OCI-LY3 (cell line): ENCODE results near the gene SLC2A6.

Experiments
- H2AFZ ChIP-seq: fragments of 200-600, 300-600 bp; shearing (Covaris generic); 2 replicates; pipeline ENCODE4 v1.6.0; 2014; ENCODE audit warnings: antibody characterized with exemption, low read depth, low read length
- H3K27ac ChIP-seq: fragments of 200-600, 300-600 bp; sonication (generic); 2 replicates; pipeline ENCODE4 v1.5.1; 2014; ENCODE audit warnings: mild to moderate bottlenecking, low read length, moderate library complexity, mixed read lengths
- H3K27me3 ChIP-seq: fragments of 200-600, 300-600 bp; sonication (generic); 2 replicates; pipeline ENCODE4 v1.6.1; 2014; ENCODE audit warnings: low read depth, low read length, mixed read lengths
- H3K36me3 ChIP-seq: fragments of 200-600, 300-600 bp; sonication (generic); replicated peaks from 2 replicates; pipeline ENCODE3; 2014; ENCODE audit warnings: low read depth, low read length, mixed read lengths
- H3K4me1 ChIP-seq: fragments of 300-600, 200-600 bp; sonication (generic); 2 replicates; pipeline ENCODE4 v1.6.1; 2014; ENCODE audit warnings: low read length, mixed read lengths
- H3K4me2 ChIP-seq: fragments of 200-600, 300-600 bp; sonication (generic); 2 replicates; pipeline ENCODE4 v1.6.1; 2014; ENCODE audit warnings: low read length, mixed read lengths
- H3K4me3 ChIP-seq: fragments of 300-600, 200-600 bp; sonication (generic); 2 replicates; pipeline ENCODE4 v1.5.1; 2014; ENCODE audit warnings: antibody characterized with exemption, mild to moderate bottlenecking, low read length, moderate library complexity
- H3K79me2 ChIP-seq: fragments of 300-600, 200-600 bp; shearing (Covaris generic); 2 replicates; pipeline ENCODE4 v1.6.1; 2014; ENCODE audit warnings: mild to moderate bottlenecking, low read length, mixed read lengths
- H3K9ac ChIP-seq: fragments of 300-600, 200-600 bp; shearing (Covaris generic); 2 replicates; pipeline ENCODE4 v1.6.0; 2014; ENCODE audit warnings: mild to moderate bottlenecking, low read length, moderate library complexity
- H3K9me3 ChIP-seq: fragments of 200-600, 300-600 bp; shearing (Covaris generic); 2 replicates; pipeline ENCODE4 v1.6.1; 2014; ENCODE audit warnings: low read length, mixed read lengths; ENCODE audit not compliant: insufficient read depth
- H4K20me1 ChIP-seq: fragments of 200-600, 300-600 bp; sonication (generic); 2 replicates; pipeline ENCODE4 v1.6.1; 2016; ENCODE audit warnings: low read length, mixed read lengths; ENCODE audit not compliant: insufficient read depth
- EZH2phosphoT487 ChIP-seq: fragments of 200-600 bp; shearing (Covaris generic); IDR thresholded peaks from 2 replicates; pipeline ENCODE4 v1.6.1; 2018; ENCODE audit warnings: antibody characterized with exemption, mixed run types, low read depth
- TF ChIP-seq, protein P1 (sequence below): fragments of 200-600, 300-600 bp; sonication (generic); IDR thresholded peaks from 2 replicates; pipeline ENCODE4 v1.5.1; 2014; ENCODE audit warnings: antibody characterized with exemption, low read length, low read depth

Gene SLC2A6

DNA sequence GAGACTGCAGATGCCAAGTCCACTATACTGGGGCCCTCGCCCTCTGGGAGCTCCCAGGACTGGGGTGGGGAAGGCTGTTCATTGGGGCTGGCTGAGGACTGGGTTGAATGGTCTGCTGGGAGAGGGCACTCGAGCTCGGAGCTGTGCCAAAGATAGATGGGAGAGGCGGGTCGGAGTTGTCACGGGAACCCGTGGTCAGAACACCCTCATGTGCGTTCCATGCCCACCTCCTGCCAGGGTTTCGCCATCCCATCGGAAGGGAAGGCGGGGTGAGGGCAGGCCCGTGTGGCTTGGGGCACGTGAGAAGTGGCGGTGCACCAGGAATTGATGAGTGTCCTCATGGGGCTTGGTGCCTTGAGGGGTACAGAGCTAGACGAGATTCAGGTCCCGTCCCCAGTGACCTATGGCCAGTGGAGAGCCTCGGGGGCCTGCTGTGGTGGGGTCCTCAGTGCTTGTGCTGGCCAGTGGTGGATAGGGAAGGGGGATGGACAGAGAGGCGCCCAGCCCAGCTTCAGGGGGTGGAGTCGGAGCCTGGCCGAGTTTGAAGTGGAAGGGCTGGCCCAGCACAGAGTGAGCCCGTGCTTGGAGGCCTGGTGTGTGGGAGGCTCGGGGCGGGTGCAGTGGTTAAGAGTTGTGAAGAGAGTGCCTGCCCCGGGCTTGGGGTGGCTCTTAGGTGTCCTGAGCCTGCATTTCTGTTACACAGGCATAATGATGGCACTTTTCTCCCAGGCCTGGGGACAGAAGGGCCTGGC, 14.9 kb downstream of the SLC2A6 start:
- H3K9ac ChIP-seq = no peak overlapping the region
- H3K4me2 ChIP-seq = peak overlapping the region; percentile 27; the same call in 1 of the 2 replicates
- H3K27ac ChIP-seq = no peak overlapping the region
- H3K9me3 ChIP-seq = no peaks in the 10 kb centered on the region
- peaks cover 27% of the 10 kb centered on the region for H3K4me1 ChIP-seq
- no peaks in the 10 kb centered on the region for H3K79me2 ChIP-seq
- no peaks in the 10 kb centered on the region for H4K20me1 ChIP-seq
- no peak overlapping the region for H3K4me3 ChIP-seq
- no peaks in the 10 kb centered on the region for H3K36me3 ChIP-seq
- H3K27me3 ChIP-seq = peaks cover 17% of the 10 kb centered on the region
- no peak overlapping the region for H2AFZ ChIP-seq
- no peak for TF ChIP-seq EZH2phosphoT487
- TF ChIP-seq, protein P1, sequence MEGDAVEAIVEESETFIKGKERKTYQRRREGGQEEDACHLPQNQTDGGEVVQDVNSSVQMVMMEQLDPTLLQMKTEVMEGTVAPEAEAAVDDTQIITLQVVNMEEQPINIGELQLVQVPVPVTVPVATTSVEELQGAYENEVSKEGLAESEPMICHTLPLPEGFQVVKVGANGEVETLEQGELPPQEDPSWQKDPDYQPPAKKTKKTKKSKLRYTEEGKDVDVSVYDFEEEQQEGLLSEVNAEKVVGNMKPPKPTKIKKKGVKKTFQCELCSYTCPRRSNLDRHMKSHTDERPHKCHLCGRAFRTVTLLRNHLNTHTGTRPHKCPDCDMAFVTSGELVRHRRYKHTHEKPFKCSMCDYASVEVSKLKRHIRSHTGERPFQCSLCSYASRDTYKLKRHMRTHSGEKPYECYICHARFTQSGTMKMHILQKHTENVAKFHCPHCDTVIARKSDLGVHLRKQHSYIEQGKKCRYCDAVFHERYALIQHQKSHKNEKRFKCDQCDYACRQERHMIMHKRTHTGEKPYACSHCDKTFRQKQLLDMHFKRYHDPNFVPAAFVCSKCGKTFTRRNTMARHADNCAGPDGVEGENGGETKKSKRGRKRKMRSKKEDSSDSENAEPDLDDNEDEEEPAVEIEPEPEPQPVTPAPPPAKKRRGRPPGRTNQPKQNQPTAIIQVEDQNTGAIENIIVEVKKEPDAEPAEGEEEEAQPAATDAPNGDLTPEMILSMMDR = no peak

- H3K4me2 ChIP-seq = no peak overlapping the region
- no peak for TF ChIP-seq EZH2phosphoT487
- TF ChIP-seq, protein P1 = peak; percentile 35
- H3K79me2 ChIP-seq = no peaks in the 10 kb centered on the region
- no peak overlapping the region for H3K4me3 ChIP-seq
- peaks cover 20% of the 10 kb centered on the region for H3K27me3 ChIP-seq
- no peak overlapping the region for H3K27ac ChIP-seq
- no peaks in the 10 kb centered on the region for H3K36me3 ChIP-seq
- no peak overlapping the region for H3K9ac ChIP-seq
- no peaks in the 10 kb centered on the region for H4K20me1 ChIP-seq
- H2AFZ ChIP-seq = no peak overlapping the region
- H3K9me3 ChIP-seq = no peaks in the 10 kb centered on the region
- peaks cover 28% of the 10 kb centered on the region for H3K4me1 ChIP-seq
These were observed 15.6 kb downstream of the SLC2A6 start for GRCh38 chr9:133463234-133463863.

DNA sequence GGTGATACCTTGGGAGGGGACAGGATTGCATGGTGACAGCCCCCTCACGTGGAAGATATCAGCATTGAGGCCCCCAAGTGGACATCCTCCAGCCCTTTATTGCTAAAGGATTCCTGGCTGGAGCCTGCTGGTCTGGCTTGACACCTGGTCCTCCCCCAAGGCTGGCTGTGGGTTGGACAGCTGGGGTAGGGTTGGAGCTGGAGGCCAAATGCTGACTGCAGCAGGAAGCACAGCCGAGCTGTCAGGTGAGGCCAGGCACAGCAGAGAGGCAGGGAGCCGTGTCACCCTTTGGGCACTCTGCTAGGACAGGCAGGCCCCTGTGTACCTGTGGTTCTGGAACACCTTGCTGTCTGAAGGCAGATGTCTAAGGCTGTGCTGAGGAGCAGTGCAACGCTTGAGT, 16.9 kb downstream of the SLC2A6 start:
- no peak overlapping the region for H3K9ac ChIP-seq

More for the DNA sequence above, 16.9 kb downstream of the SLC2A6 start:
- Histone ChIP-seq H2AFZ (no peak overlapping the region), H3K4me1 (peaks cover 28% of the 10 kb centered on the region), H3K4me2 (no peak overlapping the region), H3K27ac (no peak overlapping the region), H3K79me2 (no peaks in the 10 kb centered on the region), H3K27me3 (peaks cover 20% of the 10 kb centered on the region), H4K20me1 (no peaks in the 10 kb centered on the region), H3K9me3 (no peaks in the 10 kb centered on the region), H3K36me3 (no peaks in the 10 kb centered on the region), H3K4me3 (no peak overlapping the region)
- TF ChIP-seq EZH2phosphoT487 = no peak
- TF ChIP-seq, protein P1 = peak; percentile 22
